ENCODE results near the gene KLHL1. TPM values are rescaled to one million over a fixed set of nuclear protein-coding genes. Genes with fewer than 3 reads are reported as not detected.

The KLHL1 gene
- total RNA-seq, 2 donors from 2014 or later = not detected

GRCh38 chr13:69676286-69676685 lies 432.0 kb downstream of the KLHL1 start:
- Histone ChIP-seq H3K27ac (no peak overlapping the region), H3K9me3 (peaks cover 0 to 7% of the 10 kb centered on the region in 2 donors), H3K4me3 (no peak overlapping the region), H3K27me3 (no peaks in the 10 kb centered on the region), H3K4me1 (no peaks in the 10 kb centered on the region), H3K36me3 (no peaks in the 10 kb centered on the region)
- no peak for DNase-seq (ENCODE audit: low spot score)
- no peak for TF ChIP-seq CTCF (IDR thresholded peaks at IDR 0.05)

- no peak for DNase-seq (ENCODE audit: low spot score)
- TF ChIP-seq CTCF (IDR thresholded peaks at IDR 0.05) = no peak
- H3K9me3 ChIP-seq = peaks cover 0 to 18% of the 10 kb centered on the region in 2 donors
- no peaks in the 10 kb centered on the region for H3K36me3 ChIP-seq
- no peak overlapping the region for H3K4me3 ChIP-seq
- H3K4me1 ChIP-seq = no peaks in the 10 kb centered on the region
- H3K27ac ChIP-seq = no peak overlapping the region
- no peaks in the 10 kb centered on the region for H3K27me3 ChIP-seq
Observed at GRCh38 chr13:69660155-69660554, 448.1 kb downstream of the KLHL1 start.

- Histone ChIP-seq H3K27ac (no peak overlapping the region), H3K36me3 (no peaks in the 10 kb centered on the region), H3K4me3 (no peak overlapping the region), H3K4me1 (no peaks in the 10 kb centered on the region), H3K9me3 (peaks cover 0 to 18% of the 10 kb centered on the region in 2 donors), H3K27me3 (no peaks in the 10 kb centered on the region)
- no peak for TF ChIP-seq CTCF (IDR thresholded peaks at IDR 0.05)
- DNase-seq (ENCODE audit: low spot score) = no peak
Observed at GRCh38 chr13:69657676-69658075, 450.6 kb downstream of the KLHL1 start.

- no peaks in the 10 kb centered on the region for H3K4me1 ChIP-seq
- H3K27me3 ChIP-seq = no peaks in the 10 kb centered on the region
- no peaks in the 10 kb centered on the region for H3K36me3 ChIP-seq
- no peak overlapping the region for H3K4me3 ChIP-seq
- H3K27ac ChIP-seq = no peak overlapping the region
- no peak for DNase-seq (ENCODE audit: low spot score)
- peaks cover 0 to 9% of the 10 kb centered on the region in 2 donors for H3K9me3 ChIP-seq
- TF ChIP-seq CTCF (IDR thresholded peaks at IDR 0.05) = no peak
Observed at GRCh38 chr13:69654392-69654791, 453.9 kb downstream of the KLHL1 start.

Other genes starting within 250 kb of the KLHL1 start
- not detected for gene ATXN8OS, start 626 bp downstream of the KLHL1 start, total RNA-seq